SK-N-SH treated with all-trans-retinoic acid at 6 μM for 48 hours (cell line): ENCODE results near the gene UBXN11.

Experiments
- ARNTL ChIP-seq: fragments of 450-650 bp; formaldehyde crosslinking; IDR thresholded peaks from 2 replicates; pipeline ENCODE4 v1.5.0; 2020; ENCODE audit warnings: low read depth, mild to moderate bottlenecking, moderate library complexity, borderline replicate concordance
- ESRRG ChIP-seq: fragments of 250-450 bp; sonication (Bioruptor Pico); IDR thresholded peaks from 2 replicates; pipeline ENCODE4 v1.6.1; 2021; ENCODE audit warnings: mild to moderate bottlenecking
- ISL1 ChIP-seq: fragments of 250-450 bp; sonication (Bioruptor Pico); IDR thresholded peaks from 2 replicates; pipeline ENCODE4 v2.1.2; 2022; ENCODE audit warnings: mild to moderate bottlenecking, moderate library complexity
- PPARA ChIP-seq: fragments of 250-450 bp; sonication (Bioruptor Pico); IDR thresholded peaks from 2 replicates; pipeline ENCODE4 v1.5.0; 2020; ENCODE audit warnings: mild to moderate bottlenecking, borderline replicate concordance
- RARB ChIP-seq: fragments of 250-450 bp; sonication (Bioruptor Pico); IDR thresholded peaks from 2 replicates; pipeline ENCODE4 v1.8.0; 2021; ENCODE audit warnings: mild to moderate bottlenecking, moderate library complexity
- TOX ChIP-seq: fragments of 250-450 bp; sonication (Bioruptor Pico); IDR thresholded peaks from 2 replicates; pipeline ENCODE4 v1.8.0; 2021; ENCODE audit warnings: mild to moderate bottlenecking, moderate library complexity, borderline replicate concordance
- ZFP30 ChIP-seq: fragments of 450-650 bp; formaldehyde crosslinking; IDR thresholded peaks from 2 replicates; pipeline ENCODE4 v1.5.0; 2022; ENCODE audit warnings: mild to moderate bottlenecking, moderate library complexity
- TF ChIP-seq, protein P1 (sequence below): fragments of 250-450 bp; sonication (Bioruptor Pico); IDR thresholded peaks from 2 replicates; pipeline ENCODE4 v1.8.0; 2020; ENCODE audit warnings: mild to moderate bottlenecking, moderate library complexity, borderline replicate concordance

- TF ChIP-seq ARNTL (CRISPR knock-in tag), result no peak
- TF ChIP-seq ISL1 (CRISPR knock-in tag), result no peak
- TF ChIP-seq PPARA, result no peak
- no peak for TF ChIP-seq TOX
- TF ChIP-seq, protein P1, sequence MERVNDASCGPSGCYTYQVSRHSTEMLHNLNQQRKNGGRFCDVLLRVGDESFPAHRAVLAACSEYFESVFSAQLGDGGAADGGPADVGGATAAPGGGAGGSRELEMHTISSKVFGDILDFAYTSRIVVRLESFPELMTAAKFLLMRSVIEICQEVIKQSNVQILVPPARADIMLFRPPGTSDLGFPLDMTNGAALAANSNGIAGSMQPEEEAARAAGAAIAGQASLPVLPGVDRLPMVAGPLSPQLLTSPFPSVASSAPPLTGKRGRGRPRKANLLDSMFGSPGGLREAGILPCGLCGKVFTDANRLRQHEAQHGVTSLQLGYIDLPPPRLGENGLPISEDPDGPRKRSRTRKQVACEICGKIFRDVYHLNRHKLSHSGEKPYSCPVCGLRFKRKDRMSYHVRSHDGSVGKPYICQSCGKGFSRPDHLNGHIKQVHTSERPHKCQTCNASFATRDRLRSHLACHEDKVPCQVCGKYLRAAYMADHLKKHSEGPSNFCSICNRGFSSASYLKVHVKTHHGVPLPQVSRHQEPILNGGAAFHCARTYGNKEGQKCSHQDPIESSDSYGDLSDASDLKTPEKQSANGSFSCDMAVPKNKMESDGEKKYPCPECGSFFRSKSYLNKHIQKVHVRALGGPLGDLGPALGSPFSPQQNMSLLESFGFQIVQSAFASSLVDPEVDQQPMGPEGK (CRISPR knock-in tag), result no peak
- no peak for TF ChIP-seq RARB
- no peak for TF ChIP-seq ESRRG
- TF ChIP-seq ZFP30 (CRISPR knock-in tag), result no peak
Measured at GRCh38 chr1:26252718-26253117, 53.7 kb downstream of the UBXN11 start.
